Activated CD8-positive, alpha-beta memory T cell treated with anti-CD3 and anti-CD28 coated beads for 24 hours (primary cell): ENCODE results near the gene CAMSAP2.

ENCODE experiments used
- DNase-seq: peaks from one replicate; pipeline ENCODE4 v3.0.0-alpha.2; 2020

CAMSAP2 gene, protein sequence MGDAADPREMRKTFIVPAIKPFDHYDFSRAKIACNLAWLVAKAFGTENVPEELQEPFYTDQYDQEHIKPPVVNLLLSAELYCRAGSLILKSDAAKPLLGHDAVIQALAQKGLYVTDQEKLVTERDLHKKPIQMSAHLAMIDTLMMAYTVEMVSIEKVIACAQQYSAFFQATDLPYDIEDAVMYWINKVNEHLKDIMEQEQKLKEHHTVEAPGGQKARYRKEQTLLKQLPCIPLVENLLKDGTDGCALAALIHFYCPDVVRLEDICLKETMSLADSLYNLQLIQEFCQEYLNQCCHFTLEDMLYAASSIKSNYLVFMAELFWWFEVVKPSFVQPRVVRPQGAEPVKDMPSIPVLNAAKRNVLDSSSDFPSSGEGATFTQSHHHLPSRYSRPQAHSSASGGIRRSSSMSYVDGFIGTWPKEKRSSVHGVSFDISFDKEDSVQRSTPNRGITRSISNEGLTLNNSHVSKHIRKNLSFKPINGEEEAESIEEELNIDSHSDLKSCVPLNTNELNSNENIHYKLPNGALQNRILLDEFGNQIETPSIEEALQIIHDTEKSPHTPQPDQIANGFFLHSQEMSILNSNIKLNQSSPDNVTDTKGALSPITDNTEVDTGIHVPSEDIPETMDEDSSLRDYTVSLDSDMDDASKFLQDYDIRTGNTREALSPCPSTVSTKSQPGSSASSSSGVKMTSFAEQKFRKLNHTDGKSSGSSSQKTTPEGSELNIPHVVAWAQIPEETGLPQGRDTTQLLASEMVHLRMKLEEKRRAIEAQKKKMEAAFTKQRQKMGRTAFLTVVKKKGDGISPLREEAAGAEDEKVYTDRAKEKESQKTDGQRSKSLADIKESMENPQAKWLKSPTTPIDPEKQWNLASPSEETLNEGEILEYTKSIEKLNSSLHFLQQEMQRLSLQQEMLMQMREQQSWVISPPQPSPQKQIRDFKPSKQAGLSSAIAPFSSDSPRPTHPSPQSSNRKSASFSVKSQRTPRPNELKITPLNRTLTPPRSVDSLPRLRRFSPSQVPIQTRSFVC (N-terminal part only)

GRCh38 chr1:200738327-200738948 is at the start of gene CAMSAP2:
CAMSAP2 (plus strand) TSS chr1:200738893; CDS start chr1:200739828, 935 bp downstream.
- DNase-seq, result peak; percentile 82

GRCh38 chr1:200692316-200692715 is 46.4 kb upstream of the CAMSAP2 start:
- no peak for DNase-seq

DNA sequence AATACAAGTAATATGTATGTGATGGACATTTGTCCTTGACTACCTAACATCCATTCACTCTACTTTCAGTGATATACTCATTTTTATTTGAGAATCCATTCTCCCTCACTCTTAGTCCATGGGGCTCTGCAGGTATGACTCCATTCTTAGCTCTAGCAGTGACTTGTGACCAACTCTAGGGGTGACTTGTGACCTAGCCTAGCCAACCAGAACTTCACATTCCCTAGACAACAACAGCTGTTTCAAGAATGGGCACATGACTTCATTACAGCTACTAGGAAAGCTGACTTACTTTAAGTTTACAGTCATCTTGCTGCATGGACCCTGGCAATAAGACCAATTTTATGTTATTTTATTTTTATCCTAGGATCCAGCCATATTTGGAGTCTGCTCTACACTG is 45.4 kb upstream of the CAMSAP2 start:
- no peak for DNase-seq

GRCh38 chr1:200694738-200695137 is 44.0 kb upstream of the CAMSAP2 start:
- no peak for DNase-seq

DNA sequence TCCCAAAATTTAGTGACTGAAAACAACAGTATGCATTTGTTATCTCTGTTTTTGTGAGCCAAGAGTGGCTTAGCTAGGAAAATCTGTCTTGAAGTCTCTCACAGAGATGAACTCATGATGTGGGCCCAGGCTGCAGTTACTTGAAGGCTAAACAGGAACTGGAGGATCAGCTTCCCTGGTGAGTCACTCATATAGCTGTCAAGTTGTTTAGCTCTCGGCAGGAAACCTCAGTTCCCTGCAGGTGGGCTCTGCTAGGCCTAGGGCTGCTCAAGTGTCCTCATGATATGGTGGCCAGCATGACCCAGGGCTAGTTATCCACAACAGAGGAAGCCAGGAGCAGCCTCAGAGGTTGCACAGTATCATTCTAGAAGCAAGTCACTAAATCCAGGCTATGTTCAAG is 38.8 kb upstream of the CAMSAP2 start:
- DNase-seq, result no peak

GRCh38 chr1:200704986-200705500 is 33.6 kb upstream of the CAMSAP2 start:
- DNase-seq, result no peak

DNA sequence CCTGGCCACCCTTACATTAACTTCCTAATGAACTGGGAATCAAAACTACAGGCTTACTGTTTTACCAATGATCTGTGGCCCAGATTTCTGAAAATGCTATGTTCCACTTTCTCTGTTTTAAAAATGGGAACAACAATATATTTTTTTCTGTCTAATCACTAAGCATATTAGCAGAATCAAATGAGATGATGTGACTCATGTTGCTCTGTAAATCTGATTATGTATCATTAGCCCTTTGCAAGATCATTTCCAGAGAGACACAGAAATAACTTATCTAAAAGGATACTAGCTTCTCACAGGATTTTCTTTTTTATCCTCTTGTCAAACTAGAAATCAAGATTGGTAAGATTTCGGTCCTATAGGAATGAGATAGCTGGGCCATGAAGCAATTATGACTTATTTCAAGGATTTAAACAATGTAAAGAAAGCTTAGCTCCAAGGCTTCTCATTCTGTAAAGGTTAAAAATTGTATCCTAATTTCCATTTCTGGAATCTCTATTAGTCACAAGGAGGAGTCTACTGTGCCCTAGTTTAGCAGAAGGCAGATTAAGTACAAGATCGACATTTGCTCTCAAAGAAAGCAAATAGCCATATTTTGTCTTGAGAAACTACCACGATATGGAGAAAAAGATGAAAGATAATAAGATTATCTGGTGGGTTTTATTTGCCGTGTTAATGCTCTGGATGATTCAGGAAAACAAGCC is 32.4 kb upstream of the CAMSAP2 start:
- no peak for DNase-seq

GRCh38 chr1:200707116-200707515 is 31.6 kb upstream of the CAMSAP2 start:
- DNase-seq, result no peak

DNA sequence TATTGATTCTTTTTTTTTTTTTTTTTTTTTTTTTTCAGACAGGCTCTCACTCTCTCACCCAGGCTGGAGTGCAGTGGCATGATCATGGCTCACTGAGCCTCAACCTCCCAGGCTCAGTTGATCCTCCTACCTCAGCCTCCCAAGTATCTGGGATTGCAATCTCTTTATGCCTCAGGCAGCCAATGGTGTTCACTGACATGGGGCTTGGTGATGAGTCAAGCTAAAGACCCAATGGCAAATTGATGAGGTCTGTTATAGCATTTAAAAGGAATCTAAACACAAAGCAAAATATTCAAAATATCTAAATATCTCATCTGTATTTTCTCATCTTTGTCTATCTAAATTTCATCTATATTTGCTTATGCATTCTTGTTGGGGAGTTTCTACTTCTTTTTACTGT is 30.5 kb upstream of the CAMSAP2 start:
- no peak for DNase-seq

GRCh38 chr1:200708769-200709168 is 29.9 kb upstream of the CAMSAP2 start:
- DNase-seq, result no peak

GRCh38 chr1:200710166-200710565 is 28.5 kb upstream of the CAMSAP2 start:
- DNase-seq, result no peak

DNA sequence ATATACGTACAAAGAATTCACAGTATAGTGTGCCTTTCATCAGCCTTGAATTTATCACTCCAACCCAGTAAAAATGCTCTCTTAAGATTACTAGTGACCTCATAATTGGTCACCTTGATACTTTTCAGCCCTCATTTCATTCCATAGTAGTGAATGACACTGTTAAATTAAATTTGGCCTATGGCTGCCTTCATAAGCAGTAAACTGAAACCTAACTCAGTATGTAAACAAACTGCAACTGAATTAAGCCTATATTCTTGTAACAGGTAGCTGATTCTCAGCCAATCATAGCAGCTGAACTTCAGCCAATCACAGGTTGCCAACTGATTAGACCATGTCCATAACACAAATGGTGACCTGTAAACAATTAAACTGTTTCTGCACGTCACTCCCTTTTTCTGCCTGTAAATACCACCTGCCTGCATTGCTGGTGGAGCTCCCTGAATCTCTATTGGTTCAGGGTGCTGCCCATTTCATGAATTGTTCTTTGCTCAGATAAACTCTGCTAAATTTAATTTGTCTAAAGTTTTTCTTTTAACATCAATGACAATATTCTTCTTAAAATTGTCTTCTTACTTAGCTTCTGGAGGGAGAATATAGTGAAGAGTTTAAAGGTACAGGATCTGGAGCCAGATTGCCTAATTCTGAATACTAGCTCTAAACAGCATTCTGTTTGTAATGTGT is 24.0 kb upstream of the CAMSAP2 start:
- no peak for DNase-seq

GRCh38 chr1:200720199-200720598 is 18.5 kb upstream of the CAMSAP2 start:
- no peak for DNase-seq

GRCh38 chr1:200724064-200724463 is 14.6 kb upstream of the CAMSAP2 start:
- DNase-seq, result no peak

DNA sequence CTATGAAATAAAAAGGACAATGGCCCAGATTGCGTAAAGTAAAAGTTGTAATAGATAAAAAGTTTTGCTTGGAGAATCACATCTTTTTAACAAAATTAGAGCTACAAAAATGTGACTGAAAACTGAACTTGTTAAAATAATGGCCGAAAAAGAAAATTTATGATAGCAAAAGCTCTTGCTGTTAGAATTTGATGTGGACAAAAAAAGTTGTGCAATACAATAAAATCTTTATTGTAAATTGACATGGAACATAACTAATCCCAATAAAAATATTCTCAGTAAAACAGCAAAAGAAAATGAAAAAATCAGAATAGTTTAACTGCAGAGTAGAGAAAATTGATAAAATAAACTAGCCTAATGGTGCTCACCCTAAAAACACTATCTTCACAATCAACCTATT is 11.4 kb upstream of the CAMSAP2 start:
- no peak for DNase-seq

- no peak for DNase-seq
Observed at GRCh38 chr1:200729863-200730262, 8.8 kb upstream of the CAMSAP2 start.

GRCh38 chr1:200731654-200732332 is 6.9 kb upstream of the CAMSAP2 start:
- DNase-seq, result no peak

GRCh38 chr1:200732438-200732837 is 6.3 kb upstream of the CAMSAP2 start:
- no peak for DNase-seq

- DNase-seq, result no peak
Observed at GRCh38 chr1:200733907-200734306, 4.8 kb upstream of the CAMSAP2 start.

DNA sequence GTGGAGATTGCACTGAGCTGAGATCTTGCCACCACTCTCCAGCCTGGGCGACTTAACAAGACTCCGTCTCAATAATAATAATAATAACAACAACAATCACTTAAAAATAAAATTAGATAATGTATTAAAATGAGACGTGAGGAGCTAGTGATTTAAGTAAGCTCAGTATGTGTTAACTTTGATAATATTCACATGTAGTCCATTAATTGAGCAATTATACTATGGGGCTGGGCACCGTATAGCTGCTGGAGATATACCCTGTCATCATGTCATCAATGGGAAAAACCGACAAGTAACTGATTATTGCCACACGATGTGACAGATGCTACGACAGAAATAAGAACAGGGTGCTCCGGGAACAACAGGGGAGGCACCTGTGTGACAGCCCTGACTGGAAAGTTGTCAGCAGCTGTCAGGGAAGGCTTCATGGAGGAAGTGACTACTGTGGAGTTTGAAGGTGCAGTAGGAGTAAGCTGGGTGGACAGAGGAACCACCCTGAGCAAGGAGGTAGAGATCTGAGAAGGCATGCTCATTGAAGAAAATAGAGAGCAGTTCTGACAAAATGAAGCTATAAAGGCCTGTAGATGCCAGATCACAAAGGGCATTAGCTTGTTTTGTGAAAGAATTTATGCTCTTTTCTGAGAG is 924 bp upstream of the CAMSAP2 start:
- no peak for DNase-seq
